Measurements from ENCODE around the gene SURF4.

- TF ChIP-seq CTCF (IDR thresholded peaks at IDR 0.05) (no peak), EP300 (IDR thresholded peaks at IDR 0.05) (no peak), CEBPB (IDR thresholded peaks at IDR 0.05) (no peak), SMC3 (IDR thresholded peaks at IDR 0.05) (no peak), MAFK (IDR thresholded peaks at IDR 0.05; ENCODE audit: partially characterized antibody) (no peak), POLR2A (IDR thresholded peaks at IDR 0.05; ENCODE audit: low read length) (no peak), ZNF302 (CRISPR knock-in tag; IDR thresholded peaks at IDR 0.05) (no peak), MAZ (IDR thresholded peaks at IDR 0.05; ENCODE audit: borderline replicate concordance, low read depth, low read length) (no peak), KDM1A (IDR thresholded peaks at IDR 0.05; ENCODE audit: low read depth) (no peak), RFX5 (IDR thresholded peaks at IDR 0.05) (no peak), CBX2 (IDR thresholded peaks at IDR 0.05; ENCODE audit: borderline replicate concordance, low read depth) (no peak), ZC3H11A (IDR thresholded peaks at IDR 0.05) (no peak)
These were observed 7.5 kb downstream of the SURF4 start for GRCh38 chr9:133368249-133368881.
